GM18502 (cell line): Measurements from ENCODE around the gene EDEM2.
"Not testable (repeated sequence)": the region's sequence is repeated elsewhere in the genome, so short reads cannot be mapped to it uniquely, and the experiment has no call there.

Experiments used
- ATAC-seq: cut with Tn5 transposase; IDR thresholded peaks from one replicate; pipeline ENCODE4 v1.9.1; 2021; ENCODE audit warnings: mild to moderate bottlenecking; ENCODE audit not compliant: unreplicated experiment, poor library complexity

The EDEM2 gene

DNA sequence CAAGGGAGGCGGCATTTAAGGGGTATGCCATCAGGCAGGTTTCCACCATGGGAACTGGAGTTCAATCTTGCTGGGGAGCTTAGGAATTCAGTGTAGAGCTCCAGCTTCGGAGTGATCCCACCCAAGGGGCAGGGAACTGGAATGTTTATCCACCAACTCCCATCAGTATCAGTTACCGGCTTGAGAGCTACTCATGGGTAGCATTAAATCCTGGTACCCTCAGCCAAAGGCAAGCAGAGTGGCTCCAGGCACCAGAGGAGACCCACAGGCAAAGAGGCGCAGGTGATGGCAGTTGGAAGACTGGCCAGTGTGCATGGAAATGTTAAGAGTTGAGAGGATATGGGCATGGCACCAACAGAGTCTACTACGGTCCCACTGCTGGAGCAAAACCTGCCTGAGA is 14.1 kb downstream of the EDEM2 start:
- no peak for ATAC-seq

DNA sequence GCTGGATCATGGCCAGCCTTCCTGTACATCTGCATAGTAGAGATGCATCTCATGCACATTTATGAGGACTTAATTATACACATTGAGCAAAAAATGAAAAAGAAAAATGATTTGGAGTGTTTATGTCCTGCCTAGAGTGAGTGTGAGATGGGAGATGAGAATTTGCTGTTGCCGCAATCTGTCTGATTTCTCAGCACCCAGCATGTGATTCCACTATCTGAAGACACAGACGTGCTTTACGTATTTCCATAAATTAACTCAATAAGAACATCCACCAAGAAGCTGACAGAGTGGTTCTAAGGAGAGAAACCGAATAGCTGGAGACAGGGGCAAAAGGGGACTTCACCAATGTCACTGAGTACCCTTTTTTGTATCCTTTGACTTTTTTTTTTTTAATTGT is 15.2 kb downstream of the EDEM2 start:
- ATAC-seq, result no peak

DNA sequence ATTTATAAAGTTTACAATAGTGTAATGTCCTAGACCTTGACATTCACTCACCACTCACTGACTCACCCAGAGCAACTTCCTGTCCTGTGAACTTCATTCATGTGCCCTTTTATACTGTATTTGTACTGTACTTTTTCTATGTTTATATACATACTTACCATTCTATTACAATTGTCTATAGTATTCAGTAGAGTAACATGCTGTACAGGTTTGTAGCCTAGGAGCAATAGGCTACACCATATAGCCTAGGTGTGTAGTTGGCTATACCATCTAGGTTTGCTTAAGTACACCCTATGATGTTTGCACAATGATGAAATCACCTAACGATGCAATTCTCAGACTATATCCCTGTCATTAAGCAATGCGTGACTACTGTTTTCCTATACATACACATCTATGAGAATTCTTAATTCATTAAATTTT is 17.5 kb downstream of the EDEM2 start:
- no peak for ATAC-seq

DNA sequence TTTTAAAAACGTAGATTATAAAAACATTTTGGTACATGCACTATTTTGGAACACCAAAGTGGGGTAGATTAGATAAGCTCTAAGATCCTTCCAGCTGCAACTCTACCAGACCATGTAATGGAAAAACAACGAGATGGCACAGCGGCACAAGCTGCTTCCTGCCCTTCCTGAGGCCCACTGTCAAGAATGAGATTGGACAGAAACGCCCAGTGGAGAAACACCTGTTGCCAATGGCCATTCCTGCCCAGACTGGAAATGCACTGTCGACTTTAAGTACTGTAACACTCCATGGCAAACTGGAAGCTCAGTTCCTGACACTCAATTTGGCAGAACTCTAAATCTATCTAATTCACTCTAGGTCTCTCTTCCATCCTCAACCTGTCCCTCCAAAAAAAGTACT is 21.4 kb downstream of the EDEM2 start:
- no peak for ATAC-seq

DNA sequence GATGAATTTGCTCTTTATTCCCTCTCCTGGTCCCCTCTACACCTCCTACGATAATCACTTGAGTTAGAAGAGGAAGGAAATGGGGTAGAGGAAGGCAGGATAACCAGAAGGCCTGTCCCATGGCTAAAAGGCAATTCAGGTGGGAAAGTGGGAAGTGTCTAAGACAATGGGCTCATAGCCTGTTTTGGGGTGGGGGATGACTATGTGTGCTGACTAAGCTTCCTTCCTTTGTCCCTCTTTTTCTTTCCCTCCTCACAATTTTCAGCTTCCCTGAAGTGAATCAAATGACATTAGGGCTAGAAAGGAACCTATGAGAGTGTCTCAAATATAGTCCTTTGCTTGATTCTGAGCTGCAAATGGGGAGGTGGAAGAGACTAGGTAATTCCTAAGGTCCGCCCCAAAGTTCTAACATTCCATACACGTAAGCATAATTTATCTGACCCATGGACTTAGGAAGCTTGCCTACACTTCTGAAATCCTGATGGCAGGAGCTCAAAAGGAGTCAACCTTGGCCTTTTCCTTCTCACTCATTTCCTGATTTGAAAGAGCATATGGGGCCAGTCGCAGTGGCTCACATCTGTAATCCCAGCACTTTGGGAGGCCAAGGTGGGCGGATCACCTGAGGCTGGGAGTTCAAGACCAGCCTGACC is 24.3 kb downstream of the EDEM2 start:
- ATAC-seq, result no peak

DNA sequence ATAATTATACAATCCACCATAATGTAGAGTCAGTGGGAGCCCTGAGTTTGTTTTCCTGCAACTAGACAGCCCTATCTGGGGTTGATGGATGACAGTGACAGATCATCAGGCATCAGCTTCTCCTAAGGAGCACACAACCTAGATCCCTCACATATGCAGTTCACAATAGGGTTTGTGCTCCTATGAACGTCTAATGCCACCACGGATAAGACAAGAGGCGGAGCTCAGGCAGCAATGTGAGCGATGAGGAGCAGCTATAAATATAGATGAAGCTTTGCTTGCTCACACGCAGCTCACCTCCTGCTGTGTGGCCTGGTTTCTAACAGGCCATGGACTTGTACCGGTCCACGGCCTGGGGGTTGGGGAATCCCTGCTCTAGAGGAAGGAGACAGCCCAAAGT is 25.9 kb downstream of the EDEM2 start:
- no peak for ATAC-seq

DNA sequence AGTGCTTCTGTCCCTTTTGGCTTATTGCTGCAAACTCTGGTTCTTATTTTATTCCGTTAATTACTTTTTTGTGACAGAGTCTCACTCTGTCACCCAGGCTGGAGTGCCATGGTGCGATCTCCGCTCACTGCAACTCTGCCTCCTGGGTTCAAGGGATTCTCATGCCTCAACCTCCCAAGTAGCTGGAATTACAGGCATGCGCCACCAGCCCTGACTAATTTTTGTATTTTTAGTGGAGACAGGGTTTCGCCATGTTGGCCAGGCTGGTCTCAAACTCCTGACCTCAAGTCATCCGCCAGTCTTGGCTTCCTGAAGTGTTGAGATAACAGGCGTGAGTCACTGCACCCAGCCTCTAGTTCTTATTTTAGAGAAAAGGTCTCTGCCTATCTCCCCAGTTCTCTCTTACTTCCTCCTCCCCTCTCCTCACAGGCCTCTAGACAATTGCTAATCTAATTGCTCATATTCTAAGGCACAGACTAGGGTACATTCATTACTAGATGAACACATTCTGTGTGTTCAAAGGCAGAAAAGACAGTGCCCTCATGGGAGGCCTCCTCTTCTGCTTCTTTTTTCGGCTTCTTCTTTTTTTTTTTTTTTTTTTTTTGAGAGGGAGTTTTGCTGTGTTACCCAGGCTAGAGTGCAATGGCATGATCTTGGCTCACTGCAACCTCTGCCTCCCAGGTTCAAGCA is 27.0 kb downstream of the EDEM2 start:
- no peak for ATAC-seq

DNA sequence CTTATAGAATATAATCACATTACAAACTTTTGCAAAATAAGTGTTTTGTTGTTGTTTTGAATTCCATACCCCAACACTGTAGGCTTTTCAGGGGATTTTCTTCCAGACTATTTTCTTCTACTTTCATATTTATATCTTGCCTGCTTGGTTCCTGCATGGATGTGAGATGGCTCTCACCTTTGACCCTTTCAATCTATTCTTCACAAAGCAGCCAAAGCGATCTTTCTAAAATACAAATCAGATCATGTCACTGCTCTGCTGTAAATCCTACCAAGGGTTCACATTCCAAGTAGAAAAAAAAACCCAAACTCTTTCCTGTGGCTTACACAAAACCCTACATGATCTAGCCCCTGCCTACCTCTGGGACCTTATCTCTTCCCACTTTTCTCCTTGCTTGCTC is 29.5 kb downstream of the EDEM2 start:
- ATAC-seq, result no peak

DNA sequence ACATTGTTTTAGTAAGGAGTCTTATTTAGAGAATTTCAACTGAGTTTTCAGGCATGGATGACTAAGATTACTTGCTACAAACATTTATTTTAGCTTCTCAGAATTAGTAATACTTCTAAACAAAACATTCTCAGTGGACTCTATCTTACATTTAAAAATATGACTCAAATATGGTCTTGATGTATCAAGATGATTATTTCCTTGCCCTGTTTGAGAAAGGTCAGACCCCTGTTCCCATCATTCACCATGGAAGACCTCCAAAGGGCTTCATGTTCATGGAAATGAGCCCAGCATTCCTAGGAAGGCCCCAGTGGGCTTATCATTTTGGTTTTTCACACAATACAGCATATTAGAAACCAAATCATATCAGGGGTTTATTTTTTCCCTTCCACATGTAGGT is 29.9 kb downstream of the EDEM2 start:
- ATAC-seq, result no peak

DNA sequence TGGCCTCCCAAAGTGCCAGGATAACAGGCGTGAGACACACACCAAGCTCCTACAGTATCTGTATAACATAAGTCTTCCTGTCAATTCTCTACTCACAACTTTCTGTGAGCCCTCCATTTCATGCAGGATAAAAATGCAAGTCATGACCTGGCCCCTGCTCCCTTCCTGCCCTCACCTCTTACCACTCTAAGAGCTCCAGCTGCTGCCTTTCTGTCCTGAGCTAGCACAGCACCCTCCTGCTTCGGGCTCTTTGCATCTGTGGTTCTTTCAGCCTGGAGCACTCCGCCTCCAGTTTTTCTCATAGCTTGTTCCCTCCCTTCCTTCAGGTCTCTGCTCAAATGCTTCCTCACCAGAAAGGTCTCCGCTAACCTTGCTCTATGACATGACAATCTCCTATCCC is 30.9 kb downstream of the EDEM2 start:
- ATAC-seq, result no peak

DNA sequence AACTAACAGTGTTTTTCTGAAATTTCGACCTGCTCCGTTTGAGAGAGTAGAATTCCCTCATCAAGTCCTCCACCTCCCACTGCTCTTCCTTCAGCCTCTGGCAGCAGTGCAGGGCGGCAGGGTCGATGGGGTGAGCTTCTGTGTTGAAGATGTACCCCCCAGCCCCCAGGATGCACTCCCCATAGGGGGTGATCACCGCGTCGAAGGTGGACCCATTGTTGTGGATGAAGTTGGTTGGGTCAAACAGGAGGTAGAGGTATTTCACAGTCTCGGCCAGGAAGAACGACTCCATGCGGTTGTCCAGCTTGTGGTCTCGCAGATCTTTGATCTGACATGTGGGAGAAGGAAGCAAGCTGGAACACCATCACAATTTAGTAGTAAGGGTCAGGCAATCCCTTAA is 31.5 kb downstream of the EDEM2 start:
- no peak for ATAC-seq

DNA sequence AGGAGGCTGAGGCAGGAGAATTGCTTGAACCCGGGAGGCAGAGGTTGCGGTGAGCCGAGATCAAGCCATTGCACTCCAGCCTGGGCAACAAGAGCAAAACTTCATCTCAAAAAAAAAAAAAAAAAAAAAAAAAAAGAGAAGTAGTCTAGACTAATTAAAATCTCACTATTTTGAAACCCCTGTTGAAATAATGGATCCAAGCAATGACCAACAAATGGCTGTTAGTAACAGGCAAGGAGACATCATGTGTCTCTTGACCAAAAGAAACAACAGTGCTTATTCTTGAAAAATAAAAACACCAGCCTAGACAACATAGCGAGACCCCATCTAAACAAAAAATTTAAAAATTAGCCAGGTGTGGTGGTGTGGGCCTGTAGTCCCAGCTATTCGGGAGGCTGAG is 34.9 kb downstream of the EDEM2 start:
- ATAC-seq, result not testable (repeated sequence)

DNA sequence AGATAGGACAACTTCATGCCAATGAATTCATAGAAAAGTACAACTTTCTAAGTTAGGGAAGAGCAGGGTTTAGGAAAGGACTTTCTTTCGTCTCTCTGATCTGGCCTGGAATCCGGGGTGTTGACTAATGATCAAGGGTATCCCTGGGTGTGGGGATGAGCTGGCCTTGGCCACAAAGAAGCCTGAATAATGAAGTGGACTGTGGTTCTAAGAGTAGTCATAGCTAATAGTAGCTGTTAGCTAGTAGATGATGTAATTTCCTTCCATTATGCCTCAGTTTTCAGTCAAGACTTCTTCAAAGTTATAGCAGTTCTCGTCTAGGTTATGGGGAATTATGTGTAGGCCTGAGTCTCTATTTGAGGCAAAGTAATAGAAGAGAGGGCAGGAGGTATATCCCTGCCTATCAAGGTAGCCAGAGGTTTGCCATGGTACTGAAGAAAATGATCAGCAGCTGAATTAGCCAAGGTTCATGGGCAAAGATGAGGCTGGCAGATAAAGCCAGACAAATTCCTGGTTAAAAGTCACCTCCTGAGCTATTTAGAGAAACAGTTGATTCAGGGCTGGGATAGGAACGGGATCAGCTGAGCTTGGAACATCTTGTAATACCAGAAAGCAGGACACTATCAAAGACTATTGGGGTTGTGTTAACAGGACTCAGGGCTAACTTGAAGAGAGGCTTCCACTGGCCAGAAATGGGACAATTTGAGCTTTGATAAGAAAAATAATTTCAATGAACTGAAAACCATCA is 35.8 kb downstream of the EDEM2 start:
- no peak for ATAC-seq

DNA sequence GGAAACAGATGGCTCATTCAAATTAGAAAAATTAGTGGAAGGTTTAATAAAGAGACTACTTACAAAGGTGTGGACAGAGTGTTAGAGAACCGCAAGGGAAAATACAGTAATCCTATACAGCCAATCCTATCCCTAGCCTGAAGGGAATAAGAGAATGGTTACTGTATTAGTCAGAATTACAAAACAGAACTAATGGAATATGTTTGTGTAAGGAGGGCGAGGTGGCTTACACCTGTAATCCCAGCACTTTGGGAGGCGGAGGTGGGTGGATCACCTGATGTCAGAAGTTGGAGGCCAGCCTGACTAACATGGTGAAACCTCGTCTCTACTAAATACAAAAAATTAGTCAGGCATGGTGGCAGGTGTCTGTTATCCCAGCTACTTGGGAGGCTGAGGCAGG is 38.2 kb downstream of the EDEM2 start:
- no peak for ATAC-seq

DNA sequence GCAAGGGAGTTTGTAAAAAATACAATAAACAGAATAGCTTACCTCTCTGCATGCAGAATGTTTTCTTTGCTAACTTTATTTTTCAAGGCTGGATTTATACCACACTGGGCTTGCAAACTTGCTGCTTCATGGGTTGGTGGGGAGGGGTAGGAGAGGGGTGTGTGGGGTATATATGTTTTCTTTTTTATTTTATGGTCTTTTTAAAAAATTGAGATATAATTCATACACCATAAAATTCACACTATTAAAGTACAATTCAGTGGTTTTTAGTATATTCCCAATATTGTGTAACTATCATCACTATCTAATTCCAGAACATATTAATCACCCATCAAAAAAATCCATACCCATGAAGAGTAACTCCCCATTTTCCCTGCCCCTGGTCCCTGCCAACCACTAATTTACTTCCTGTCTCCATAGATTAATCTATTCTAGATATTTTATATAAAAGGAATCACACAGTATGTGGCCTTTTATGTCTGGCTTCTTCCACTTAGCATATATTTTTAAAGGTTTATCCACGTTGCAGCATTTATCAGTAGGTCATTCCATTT is 40.2 kb downstream of the EDEM2 start:
- ATAC-seq, result no peak

DNA sequence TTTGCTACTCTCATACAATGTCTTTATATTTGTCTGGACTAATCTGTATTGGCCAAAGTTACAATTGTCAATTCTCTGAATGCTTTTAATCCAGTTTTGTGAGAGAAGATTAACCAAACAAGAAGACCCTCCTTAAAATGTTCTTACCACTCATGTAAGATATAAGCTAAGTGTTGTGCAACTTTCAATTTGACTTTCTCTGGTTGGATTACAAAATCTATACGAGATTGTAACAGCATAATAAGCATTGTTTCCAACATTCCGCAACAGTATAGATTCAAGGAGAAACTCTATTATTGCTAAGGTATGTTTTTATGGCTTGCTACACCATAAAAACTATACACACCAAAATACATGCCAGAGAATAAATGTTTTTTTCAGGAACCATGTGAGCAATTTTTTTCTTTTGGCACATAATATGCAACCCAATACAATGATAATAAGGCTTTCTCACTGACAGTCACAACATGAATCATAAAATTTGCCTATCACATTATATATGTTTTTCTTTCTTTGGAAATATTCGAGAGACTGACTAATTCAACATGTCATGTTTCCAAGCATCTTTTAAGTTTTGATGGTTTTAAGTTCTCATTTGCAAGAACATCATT is 42.3 kb downstream of the EDEM2 start:
- ATAC-seq, result no peak

DNA sequence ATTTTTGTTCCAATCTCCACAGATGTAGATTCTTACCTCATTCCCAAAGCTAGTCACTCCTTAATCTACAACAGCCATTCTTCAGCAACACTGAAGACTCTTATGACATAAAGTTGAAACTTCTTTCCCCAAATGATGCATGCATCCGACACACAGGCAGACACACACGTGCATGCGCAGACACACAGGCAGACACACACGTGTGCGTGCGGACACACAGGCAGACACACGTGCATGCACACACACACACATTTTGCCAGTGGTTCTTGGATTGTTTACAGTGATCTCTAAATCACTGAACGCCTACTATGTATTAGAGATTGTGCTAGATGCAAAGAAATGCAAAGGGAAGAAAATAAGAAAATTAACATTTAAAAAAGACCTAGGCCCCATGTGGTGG is 45.5 kb downstream of the EDEM2 start:
- ATAC-seq, result no peak

DNA sequence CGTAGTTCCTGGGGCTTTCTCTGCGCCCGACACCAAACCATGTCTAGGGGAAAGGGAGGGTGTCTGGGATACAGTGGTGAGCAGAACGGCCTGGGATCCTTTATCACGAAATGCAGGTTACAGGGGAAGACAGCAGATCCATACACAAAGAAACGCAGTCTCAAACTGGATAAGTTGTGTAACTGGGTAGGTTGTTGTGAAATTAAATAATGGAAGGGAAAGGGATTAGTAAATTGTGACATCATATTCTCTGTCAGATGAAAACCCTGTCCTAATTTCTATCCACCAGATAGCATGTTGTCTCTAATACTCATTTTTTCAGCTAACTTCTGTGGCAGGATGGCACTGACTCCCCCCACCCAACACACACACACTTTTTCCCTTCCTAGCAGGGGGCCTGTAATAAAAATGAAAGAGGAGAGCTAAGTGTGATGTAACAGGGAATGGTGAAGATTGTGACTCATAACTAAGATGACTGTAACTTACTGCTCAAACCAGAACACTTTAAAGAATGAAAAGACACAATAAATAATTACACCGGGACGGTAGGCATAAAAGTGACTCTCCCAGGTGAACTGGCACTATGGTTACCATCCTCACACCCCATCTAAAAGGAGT is 53.8 kb downstream of the EDEM2 start:
- ATAC-seq, result no peak

DNA sequence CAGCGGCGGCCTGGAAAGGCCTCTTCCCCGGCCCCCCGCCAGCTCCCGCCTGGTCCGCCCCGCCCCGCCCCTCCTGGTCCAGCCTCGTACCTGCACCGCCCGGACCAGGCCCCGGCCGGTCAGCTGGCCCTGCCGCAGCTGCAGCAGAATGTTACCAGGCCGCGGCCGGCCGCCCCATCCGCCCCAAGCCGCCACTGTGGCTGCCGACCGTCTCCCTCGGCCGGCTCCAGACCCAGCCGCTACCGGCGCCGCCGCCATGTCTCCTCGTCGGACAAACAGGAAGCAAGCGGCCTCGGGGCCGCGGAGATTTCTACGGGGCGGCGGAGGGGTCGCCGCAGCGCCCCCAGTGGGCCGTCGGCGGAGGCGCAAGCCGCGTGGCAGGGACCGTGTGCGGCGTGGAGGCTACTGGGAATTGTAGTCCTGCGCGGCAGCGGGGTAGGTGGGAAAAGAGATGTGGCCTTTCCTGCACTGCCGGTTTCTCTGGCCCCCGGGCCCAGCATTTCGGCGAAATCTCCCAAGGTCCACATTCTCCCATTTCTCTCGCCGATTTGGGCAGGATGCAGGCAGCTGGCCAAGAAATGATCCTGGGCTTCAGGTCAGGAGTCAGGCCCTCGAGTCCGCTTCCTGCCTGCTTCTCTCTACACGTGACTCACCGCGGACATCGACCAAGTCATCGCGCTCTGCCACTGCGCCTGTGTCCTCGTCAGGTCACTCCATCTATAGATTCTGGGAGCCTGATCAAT is 54.4 kb downstream of the EDEM2 start, which contains the start of gene TRPC4AP:
Gene TRPC4AP (minus strand): TSS at position 284 of the 743 bp plus-strand sequence. CDS start 26 bp downstream, at position 258.
- peak; percentile 93 for ATAC-seq
